GM19328 (cell line): ENCODE measurements around the gene PSMD12.
"Not testable (repeated sequence)": the region's sequence is repeated elsewhere in the genome, so short reads cannot be mapped to it uniquely, and the experiment has no call there.

Experiments used
- ATAC-seq: cut with Tn5 transposase; IDR thresholded peaks from one replicate; pipeline ENCODE4 v1.9.1; 2021; ENCODE audit warnings: mild to moderate bottlenecking, moderate library complexity; ENCODE audit not compliant: unreplicated experiment

PSMD12 gene

GRCh38 chr17:67359960-67360791 is 6.2 kb downstream of the PSMD12 start:
- no peak for ATAC-seq

- no peak for ATAC-seq
Observed at GRCh38 chr17:67358612-67359011, 7.8 kb downstream of the PSMD12 start.

- ATAC-seq: no peak
Observed at GRCh38 chr17:67353929-67354574, 12.3 kb downstream of the PSMD12 start.

GRCh38 chr17:67353161-67353560 is 13.2 kb downstream of the PSMD12 start:
- ATAC-seq: no peak

- no peak for ATAC-seq
Observed at GRCh38 chr17:67349420-67349819, 17.0 kb downstream of the PSMD12 start.

GRCh38 chr17:67347826-67348225 is 18.6 kb downstream of the PSMD12 start:
- ATAC-seq: no peak

- no peak for ATAC-seq
Observed at GRCh38 chr17:67343237-67343636, 23.1 kb downstream of the PSMD12 start.

- not testable (repeated sequence) for ATAC-seq
Observed at GRCh38 chr17:67338353-67338752, 28.0 kb downstream of the PSMD12 start.

- ATAC-seq: no peak
Observed at GRCh38 chr17:67336859-67337258, 29.5 kb downstream of the PSMD12 start.

- ATAC-seq: no peak
Observed at GRCh38 chr17:67335245-67335835, 31.0 kb downstream of the PSMD12 start.

- ATAC-seq: not testable (repeated sequence)
Observed at GRCh38 chr17:67332162-67332508, 34.2 kb downstream of the PSMD12 start.

- not testable (repeated sequence) for ATAC-seq
Observed at GRCh38 chr17:67331381-67332161, 34.8 kb downstream of the PSMD12 start.

GRCh38 chr17:67328026-67328425 is 38.4 kb downstream of the PSMD12 start:
- no peak for ATAC-seq

GRCh38 chr17:67326959-67327745 is 39.2 kb downstream of the PSMD12 start:
- not testable (repeated sequence) for ATAC-seq

- ATAC-seq: no peak
Observed at GRCh38 chr17:67326440-67326839, 39.9 kb downstream of the PSMD12 start.

- no peak for ATAC-seq
Observed at GRCh38 chr17:67324330-67324729, 42.0 kb downstream of the PSMD12 start.

- ATAC-seq: no peak
Observed at GRCh38 chr17:67323445-67323844, 42.9 kb downstream of the PSMD12 start.

- ATAC-seq: no peak
Observed at GRCh38 chr17:67322042-67322787, 44.2 kb downstream of the PSMD12 start.

GRCh38 chr17:67321486-67321885 is 44.9 kb downstream of the PSMD12 start:
- not testable (repeated sequence) for ATAC-seq

- no peak for ATAC-seq
Observed at GRCh38 chr17:67316781-67317180, 49.6 kb downstream of the PSMD12 start.
